SK-N-SH treated with all-trans-retinoic acid at 6 μM for 48 hours (cell line): ENCODE data around the gene TMEFF2.

Experiments
- ARNTL ChIP-seq: fragments of 450-650 bp; formaldehyde crosslinking; IDR thresholded peaks from 2 replicates; pipeline ENCODE4 v1.5.0; 2020; ENCODE audit warnings: low read depth, mild to moderate bottlenecking, moderate library complexity, borderline replicate concordance
- BACH2 ChIP-seq: fragments of 250-450 bp; sonication (Bioruptor Pico); IDR thresholded peaks from 2 replicates; pipeline ENCODE4 v1.9.0; 2021; ENCODE audit warnings: mild to moderate bottlenecking, borderline replicate concordance
- CREB5 ChIP-seq: fragments of 250-450 bp; sonication (Bioruptor Pico); IDR thresholded peaks from 2 replicates; pipeline ENCODE4 v1.5.1; 2020; ENCODE audit warnings: low read depth, mild to moderate bottlenecking, moderate library complexity
- PATZ1 ChIP-seq: fragments of 250-450 bp; sonication (Bioruptor Pico); IDR thresholded peaks from 2 replicates; pipeline ENCODE4 v1.8.0; 2020; ENCODE audit warnings: mild to moderate bottlenecking, moderate library complexity, borderline replicate concordance
- PPARA ChIP-seq: fragments of 250-450 bp; sonication (Bioruptor Pico); IDR thresholded peaks from 2 replicates; pipeline ENCODE4 v1.5.0; 2020; ENCODE audit warnings: mild to moderate bottlenecking, borderline replicate concordance
- SNAI2 ChIP-seq: fragments of 250-450 bp; sonication (Bioruptor Pico); IDR thresholded peaks from 2 replicates; pipeline ENCODE4 v1.5.0; 2020; ENCODE audit warnings: mild to moderate bottlenecking, moderate library complexity
- TSHZ2 ChIP-seq: fragments of 250-450 bp; sonication (Bioruptor Pico); IDR thresholded peaks from 2 replicates; pipeline ENCODE4 v1.5.0; 2020; ENCODE audit warnings: mild to moderate bottlenecking, moderate library complexity
- ZC3H10 ChIP-seq: fragments of 250-450 bp; sonication (Bioruptor Pico); IDR thresholded peaks from 2 replicates; pipeline ENCODE4 v1.5.1; 2021; ENCODE audit warnings: mild to moderate bottlenecking, moderate library complexity
- ZFP30 ChIP-seq: fragments of 450-650 bp; formaldehyde crosslinking; IDR thresholded peaks from 2 replicates; pipeline ENCODE4 v1.5.0; 2022; ENCODE audit warnings: mild to moderate bottlenecking, moderate library complexity
- ZNF565 ChIP-seq: fragments of 450-650 bp; formaldehyde crosslinking; conservative IDR thresholded peaks from 2 replicates; pipeline ENCODE4 v1.5.0; 2020; ENCODE audit warnings: low read depth, mild to moderate bottlenecking, moderate library complexity

- TF ChIP-seq BACH2 (CRISPR knock-in tag) (no peak), SNAI2 (CRISPR knock-in tag) (no peak), ZFP30 (CRISPR knock-in tag) (no peak), ZC3H10 (CRISPR knock-in tag) (no peak), ARNTL (CRISPR knock-in tag) (no peak), CREB5 (CRISPR knock-in tag) (no peak), PPARA (CRISPR knock-in tag) (no peak), TSHZ2 (no peak), ZNF565 (CRISPR knock-in tag) (no peak), PATZ1 (CRISPR knock-in tag) (no peak)
Observed at GRCh38 chr2:191995285-191995684, 199.4 kb downstream of the TMEFF2 start.
